ENCODE results near the gene LRRIQ3. TPM values are rescaled to one million over a fixed set of nuclear protein-coding genes. Genes with fewer than 3 reads are reported as not detected.

The LRRIQ3 gene
- total RNA-seq, 1 experiment from 2014 or later: 0.63 TPM

DNA sequence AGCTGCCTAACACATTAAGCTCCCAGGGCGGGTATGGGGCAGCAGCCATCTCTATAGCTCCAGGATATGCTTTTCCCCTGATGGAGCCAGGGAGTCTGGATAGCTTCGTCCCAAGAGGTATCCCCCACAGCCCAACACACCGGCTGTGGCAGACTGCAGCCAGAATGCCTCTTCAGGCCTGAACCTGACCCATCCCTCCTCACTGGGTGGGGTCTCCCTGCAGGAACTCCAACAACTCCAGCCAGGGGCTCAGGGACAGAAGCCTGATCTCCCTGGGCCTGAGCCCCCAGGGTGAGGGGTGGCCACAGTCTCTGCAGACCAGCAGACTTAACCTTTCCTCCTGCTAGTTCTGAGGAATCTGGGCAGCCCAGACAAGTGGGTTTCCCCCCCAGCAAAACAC is 159.9 kb downstream of the LRRIQ3 start:
- Mint-ChIP-seq H3K4me3 (ENCODE audit: unreplicated experiment) (no peak overlapping the region), H3K9me3 (ENCODE audit: unreplicated experiment) (peaks cover 14% of the 10 kb centered on the region), H3K27me3 (ENCODE audit: insufficient read depth, unreplicated experiment) (no peaks in the 10 kb centered on the region), H3K27ac (ENCODE audit: low read depth, unreplicated experiment) (no peak overlapping the region), H3K36me3 (ENCODE audit: insufficient read depth, unreplicated experiment) (no peaks in the 10 kb centered on the region), H3K4me1 (ENCODE audit: insufficient read depth, unreplicated experiment) (no peaks in the 10 kb centered on the region)
- intact Hi-C loops (cut with micrococcal nuclease): no loop called here
- no peak for DNase-seq (ENCODE audit: unreplicated experiment)
- ChIA-PET POLR2A (no interaction called here), CTCF (no interaction called here)
- TF ChIP-seq CTCF (IDR thresholded peaks at IDR 0.05; ENCODE audit: unreplicated experiment): no peak
- no TSS peak for BruUV-seq (replicated peaks)

DNA sequence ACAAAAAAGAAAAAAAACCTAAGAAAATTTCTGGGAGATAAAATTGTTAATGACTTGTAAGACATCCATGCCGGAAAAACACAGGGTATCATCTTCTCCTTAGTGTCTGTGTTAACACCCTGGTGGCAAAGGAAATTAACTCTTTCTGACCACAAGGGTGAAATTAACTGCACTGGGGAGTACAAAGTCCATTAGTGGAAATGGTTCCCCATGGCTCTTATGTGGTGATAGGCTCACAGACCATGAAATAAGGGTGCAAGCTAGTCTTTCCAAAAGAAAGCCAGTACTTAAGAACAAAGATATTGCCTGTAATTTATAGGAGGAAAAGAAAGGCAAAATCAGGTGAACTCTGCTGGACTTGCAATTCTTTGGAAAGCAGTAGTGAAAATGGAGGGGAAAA is 185.4 kb downstream of the LRRIQ3 start:
- Mint-ChIP-seq H3K36me3 (ENCODE audit: insufficient read depth, unreplicated experiment) (peaks cover 6% of the 10 kb centered on the region), H3K9me3 (ENCODE audit: unreplicated experiment) (no peaks in the 10 kb centered on the region), H3K4me1 (ENCODE audit: insufficient read depth, unreplicated experiment) (no peaks in the 10 kb centered on the region), H3K4me3 (ENCODE audit: unreplicated experiment) (no peak overlapping the region), H3K27ac (ENCODE audit: low read depth, unreplicated experiment) (no peak overlapping the region), H3K27me3 (ENCODE audit: insufficient read depth, unreplicated experiment) (no peaks in the 10 kb centered on the region)
- DNase-seq (ENCODE audit: unreplicated experiment): no peak
- no peak for TF ChIP-seq CTCF (IDR thresholded peaks at IDR 0.05; ENCODE audit: unreplicated experiment)
- no TSS peak for BruUV-seq (replicated peaks)
- ChIA-PET CTCF (interaction anchor here (1.3 kb wide), 1 partner anchor 15 kb away, joined by 3 read pairs; no protein-coding TSS in a partner anchor), POLR2A (no interaction called here)
- intact Hi-C loops (cut with micrococcal nuclease): no loop called here

DNA sequence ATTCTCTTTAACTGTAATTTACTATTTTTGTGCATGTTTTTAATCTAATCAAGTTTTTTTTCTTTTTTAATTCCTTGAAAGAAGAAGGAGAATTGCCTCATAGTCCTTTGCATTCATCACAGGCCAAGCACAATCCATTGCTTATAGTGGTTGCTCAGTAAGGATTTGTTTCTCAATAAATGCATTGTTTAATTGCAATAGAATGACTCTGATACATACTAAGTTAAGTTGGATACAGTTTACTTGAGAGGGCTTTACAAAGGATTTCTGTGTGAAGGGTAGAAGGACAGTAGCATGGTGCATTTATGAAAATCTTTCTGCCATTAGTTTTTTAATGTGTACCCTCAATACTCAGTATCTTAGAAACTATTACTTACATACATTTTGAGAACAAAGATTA is 186.2 kb downstream of the LRRIQ3 start:
- H3K27ac Mint-ChIP-seq (ENCODE audit: low read depth, unreplicated experiment): no peak overlapping the region
- no peaks in the 10 kb centered on the region for H3K27me3 Mint-ChIP-seq (ENCODE audit: insufficient read depth, unreplicated experiment)
- H3K4me1 Mint-ChIP-seq (ENCODE audit: insufficient read depth, unreplicated experiment): no peaks in the 10 kb centered on the region
- H3K36me3 Mint-ChIP-seq (ENCODE audit: insufficient read depth, unreplicated experiment): peaks cover 6% of the 10 kb centered on the region
- intact Hi-C loops (cut with micrococcal nuclease): no loop called here
- H3K4me3 Mint-ChIP-seq (ENCODE audit: unreplicated experiment): no peak overlapping the region
- ChIA-PET CTCF (no interaction called here), POLR2A (no interaction called here)
- BruUV-seq (replicated peaks): no TSS peak
- no peak for DNase-seq (ENCODE audit: unreplicated experiment)
- no peaks in the 10 kb centered on the region for H3K9me3 Mint-ChIP-seq (ENCODE audit: unreplicated experiment)
- no peak for TF ChIP-seq CTCF (IDR thresholded peaks at IDR 0.05; ENCODE audit: unreplicated experiment)

DNA sequence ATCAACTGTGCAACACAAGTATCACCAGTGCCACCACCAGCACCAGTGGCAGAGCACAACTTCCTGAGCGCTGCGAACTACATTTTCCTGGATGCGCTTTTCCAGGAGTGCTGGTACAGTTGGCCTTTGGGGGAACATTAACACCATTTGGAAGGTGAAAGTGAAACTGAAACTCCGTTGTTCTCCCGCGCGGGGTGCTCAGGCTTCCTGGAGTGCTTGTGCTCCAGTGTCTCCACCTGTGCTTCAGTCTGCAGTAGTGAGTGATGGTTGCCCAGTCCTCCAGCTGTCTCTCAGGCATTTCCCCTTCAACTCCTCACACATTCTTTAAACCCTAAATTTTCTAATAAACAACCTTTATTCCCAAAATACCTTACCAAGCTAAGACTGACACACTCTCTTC is 187.8 kb downstream of the LRRIQ3 start:
- no peak for TF ChIP-seq CTCF (IDR thresholded peaks at IDR 0.05; ENCODE audit: unreplicated experiment)
- Mint-ChIP-seq H3K27ac (ENCODE audit: low read depth, unreplicated experiment) (no peak overlapping the region), H3K4me3 (ENCODE audit: unreplicated experiment) (no peak overlapping the region), H3K36me3 (ENCODE audit: insufficient read depth, unreplicated experiment) (peaks cover 6% of the 10 kb centered on the region), H3K9me3 (ENCODE audit: unreplicated experiment) (no peaks in the 10 kb centered on the region), H3K4me1 (ENCODE audit: insufficient read depth, unreplicated experiment) (peaks cover 5% of the 10 kb centered on the region), H3K27me3 (ENCODE audit: insufficient read depth, unreplicated experiment) (no peaks in the 10 kb centered on the region)
- no peak for DNase-seq (ENCODE audit: unreplicated experiment)
- BruUV-seq (replicated peaks): no TSS peak
- intact Hi-C loops (cut with micrococcal nuclease): no loop called here
- CTCF ChIA-PET: interaction anchor here (0.9 to 1.2 kb wide), 3 partner anchors 11 to 464 kb away, joined by 3 read pairs; no protein-coding TSS in a partner anchor
- POLR2A ChIA-PET: interaction anchor here (0.7 kb wide), 1 partner anchor 29 kb away, joined by 3 read pairs; no protein-coding TSS in a partner anchor
